H1 (cell line): ENCODE measurements around the gene RFC1. TPM values are rescaled to one million over a fixed set of nuclear protein-coding genes. Genes with fewer than 3 reads are reported as not detected.

Source experiments
- CTCF ChIA-PET: fragments of 300-600 bp; sonication (Branson Sonifier 250); formaldehyde crosslinking; loops from one replicate; lab custom pipeline; 2021; ENCODE audit not compliant: partially characterized antibody; lab: Charles Lee
- POLR2A ChIA-PET: fragments of 300-600 bp; sonication (Branson Sonifier 250); formaldehyde crosslinking; loops from one replicate; lab custom pipeline; 2021; ENCODE audit warnings: inconsistent platforms; ENCODE audit not compliant: partially characterized antibody; lab: Charles Lee
- DNase-seq, 2 experiments: peaks; one replicate each; pipeline versions ENCODE4 v3.0.0 to v3.0.0-alpha.2; 2010 to 2022; ENCODE audit warnings: low spot score in 2 of 2, low read depth in 1 of 2, mixed read lengths in 1 of 2
- FAIRE-seq: peaks from 2 replicates; lab custom pipeline; 2011; peaks lifted over from hg19 to GRCh38; lab: Jason Lieb, UNC
- H2AFZ ChIP-seq: 2 replicates; pipeline ENCODE4 v1.8.1; 2012; ENCODE audit warnings: low read length, inconsistent platforms
- H2AK5ac ChIP-seq: 2 replicates; pipeline ENCODE4 v1.6.1; 2013; ENCODE audit warnings: low read depth, low read length
- H2BK120ac ChIP-seq: replicated peaks from 2 replicates; pipeline ENCODE3; 2013; ENCODE audit warnings: low read depth, low read length, inconsistent platforms
- H2BK12ac ChIP-seq: 2 replicates; pipeline ENCODE4 v1.6.1; 2013; ENCODE audit warnings: low read depth, low read length
- H2BK15ac ChIP-seq: 2 replicates; pipeline ENCODE4 v1.6.1; 2013; ENCODE audit warnings: low read length
- H2BK20ac ChIP-seq: 2 replicates; pipeline ENCODE4 v1.6.1; 2013; ENCODE audit warnings: low read length
- H2BK5ac ChIP-seq: 2 replicates; pipeline ENCODE4 v1.6.1; 2013; ENCODE audit warnings: low read depth, low read length
- H3K14ac ChIP-seq: 2 replicates; pipeline ENCODE4 v1.6.1; 2013; ENCODE audit warnings: inconsistent platforms; ENCODE audit not compliant: insufficient read length
- H3K18ac ChIP-seq: 2 replicates; pipeline ENCODE4 v1.6.1; 2013; ENCODE audit warnings: low read length; ENCODE audit errors: extremely low read depth
- H3K23ac ChIP-seq: 2 replicates; pipeline ENCODE4 v1.6.1; 2013; ENCODE audit warnings: inconsistent platforms; ENCODE audit not compliant: insufficient read length
- H3K23me2 ChIP-seq: 2 replicates; pipeline ENCODE4 v1.6.1; 2013; ENCODE audit warnings: low read depth, low read length
- H3K27ac ChIP-seq: 2 replicates; pipeline ENCODE4 v1.6.1; 2011; ENCODE audit warnings: low read depth, low read length, inconsistent platforms
- H3K27me3 ChIP-seq, 4 experiments: replicated peaks in 1 of 4; 1 replicate in 1 of 4; 2 replicates in 3 of 4; pipeline versions ENCODE4 v1.6.1 to v1.8.1; 2011 to 2013; ENCODE audit warnings: low read length in 3 of 4, mild to moderate bottlenecking in 3 of 4, inconsistent platforms in 2 of 4, mixed read lengths in 2 of 4, moderate library complexity in 1 of 4; ENCODE audit not compliant: control insufficient read depth in 3 of 4, insufficient read depth in 3 of 4; ENCODE audit errors: extremely low read depth in 1 of 4
- H3K36me3 ChIP-seq, 4 experiments: 2 replicates each; pipeline versions ENCODE4 v1.6.1 to v1.8.1; 2011 to 2013; ENCODE audit warnings: mild to moderate bottlenecking in 4 of 4, low read length in 3 of 4, moderate library complexity in 2 of 4, control low read depth in 1 of 4, inconsistent platforms in 1 of 4; ENCODE audit not compliant: insufficient read depth in 4 of 4, control insufficient read depth in 2 of 4
- H3K4ac ChIP-seq: replicated peaks from 2 replicates; pipeline ENCODE3; 2013; ENCODE audit warnings: low read length, low read depth, mixed read lengths, inconsistent platforms; ENCODE audit not compliant: insufficient read length
- H3K4me1 ChIP-seq, 4 experiments: replicated peaks in 1 of 4; 1 replicate in 1 of 4; 2 replicates in 3 of 4; pipeline versions ENCODE4 v1.6.1 to v1.8.1; 2011 to 2013; ENCODE audit warnings: low read length in 3 of 4, inconsistent platforms in 2 of 4, mixed read lengths in 1 of 4; ENCODE audit not compliant: insufficient read depth in 4 of 4, control insufficient read depth in 3 of 4
- H3K4me2 ChIP-seq, 2 experiments: 2 replicates each; pipeline versions ENCODE4 v1.6.1 to v1.8.1; 2011 to 2013; ENCODE audit warnings: low read depth in 2 of 2, low read length in 2 of 2, control low read depth in 1 of 2, inconsistent platforms in 1 of 2, mild to moderate bottlenecking in 1 of 2; ENCODE audit not compliant: insufficient read depth in 1 of 2
- H3K4me3 ChIP-seq, 4 experiments: fragments of 200-600, 300-600 bp in 1 of 4; sonication (generic), shearing (Covaris generic), sonication (Bioruptor Twin) in 1 of 4; 2 replicates each; pipeline versions ENCODE4 v1.5.1 to v1.8.1; 2011 to 2016; ENCODE audit warnings: low read length in 4 of 4, low read depth in 3 of 4, control low read depth in 2 of 4, inconsistent platforms in 2 of 4, mild to moderate bottlenecking in 2 of 4, mixed read lengths in 1 of 4, moderate library complexity in 1 of 4; ENCODE audit not compliant: insufficient read depth in 2 of 4; ENCODE audit errors: extremely low read depth in 1 of 4
- H3K56ac ChIP-seq: replicated peaks from 2 replicates; pipeline ENCODE3; 2013; ENCODE audit warnings: low read depth, mild to moderate bottlenecking, mixed read lengths, low read length, inconsistent platforms; ENCODE audit not compliant: insufficient read length
- H3K79me1 ChIP-seq: 2 replicates; pipeline ENCODE4 v1.6.1; 2013; ENCODE audit warnings: low read depth, low read length, control low read depth
- H3K79me2 ChIP-seq, 2 experiments: 2 replicates each; pipeline versions ENCODE4 v1.6.1 to v1.8.1; 2012 to 2013; ENCODE audit warnings: low read length in 2 of 2, mild to moderate bottlenecking in 2 of 2, inconsistent platforms in 1 of 2; ENCODE audit not compliant: insufficient read depth in 2 of 2, control insufficient read depth in 1 of 2
- H3K9ac ChIP-seq, 4 experiments: replicated peaks in 1 of 4; 1 replicate in 1 of 4; 2 replicates in 3 of 4; pipeline versions ENCODE4 v1.6.1 to v1.8.1; 2011 to 2013; ENCODE audit warnings: low read depth in 3 of 4, low read length in 3 of 4, control low read depth in 2 of 4, mild to moderate bottlenecking in 2 of 4, moderate library complexity in 2 of 4, inconsistent platforms in 1 of 4; ENCODE audit errors: extremely low read depth in 1 of 4
- H3K9me3 ChIP-seq, 2 experiments: 2 replicates each; pipeline versions ENCODE4 v1.6.1 to v1.8.1; 2012 to 2013; ENCODE audit warnings: mild to moderate bottlenecking in 2 of 2, moderate library complexity in 2 of 2, control low read depth in 1 of 2, inconsistent platforms in 1 of 2, low read depth in 1 of 2, low read length in 1 of 2, mixed read lengths in 1 of 2; ENCODE audit not compliant: insufficient read depth in 2 of 2
- H4K20me1 ChIP-seq, 2 experiments: replicated peaks in 1 of 2; 2 replicates each; pipeline versions ENCODE3 to v1.8.1; 2011 to 2013; ENCODE audit warnings: inconsistent platforms in 2 of 2, low read length in 2 of 2, mild to moderate bottlenecking in 1 of 2; ENCODE audit not compliant: insufficient read depth in 2 of 2, control insufficient read depth in 1 of 2
- H4K5ac ChIP-seq: 2 replicates; pipeline ENCODE4 v1.6.1; 2013; ENCODE audit warnings: low read length, low read depth, mixed read lengths, inconsistent platforms; ENCODE audit not compliant: insufficient read length
- H4K8ac ChIP-seq: 2 replicates; pipeline ENCODE4 v1.8.0; 2013; ENCODE audit warnings: mild to moderate bottlenecking, moderate library complexity, low read length, inconsistent platforms; ENCODE audit not compliant: insufficient read depth; ENCODE audit errors: extremely low read depth
- H4K91ac ChIP-seq: replicated peaks from 2 replicates; pipeline ENCODE3; 2013; ENCODE audit warnings: low read length, mixed read lengths, inconsistent platforms; ENCODE audit not compliant: insufficient read length
- KDM5A ChIP-seq: fragments of 200-600 bp; IDR thresholded peaks from 2 replicates; pipeline ENCODE4 v1.7.1; 2012; ENCODE audit warnings: mild to moderate bottlenecking, low read length, inconsistent platforms, mixed read lengths
- SUZ12 ChIP-seq: fragments of 200-600 bp; sonication (generic); IDR thresholded peaks from 2 replicates; pipeline ENCODE4 v1.6.1; 2012; ENCODE audit warnings: mild to moderate bottlenecking, inconsistent platforms, low read length, moderate library complexity, mixed read lengths
- WGBS, 2 experiments: shearing (Covaris generic) in 1 of 2; methylation state at CpG; one replicate each; pipeline versions ENCODE4 v1.1.6 to v1.1.7; 2013 to 2015; ENCODE audit warnings: low lambda C conversion rate in 2 of 2, mixed read lengths in 2 of 2, inconsistent platforms in 1 of 2, low coverage in 1 of 2, missing lambda C conversion rate in 1 of 2; ENCODE audit not compliant: insufficient replicate concordance in 2 of 2, insufficient coverage in 1 of 2, insufficient read length in 1 of 2; ENCODE audit errors: extremely low coverage in 1 of 2, missing lambda C conversion rate in 1 of 2; 5-methylcytosine and 5-hydroxymethylcytosine counted together
- polyA plus RNA-seq, 7 experiments: library from polyadenylated mRNA; depleted of rRNA in 3 of 7; stranded (reverse) in 5 of 7; unstranded in 2 of 7; fragments of >200 nt in 5 of 7; fragments of 200-250 nt in 2 of 7; gene quantifications; 1 replicate in 5 of 7; 2 replicates in 1 of 7; 4 replicates in 1 of 7; pipeline versions ENCODE4 v1.2.1 to v1.2.3, GENCODE V29; 2011 to 2013; ENCODE audit warnings: missing spikeins in 2 of 7, mixed read lengths in 2 of 7
- total RNA-seq: library from RNA; stranded (reverse); fragmentation: NEBNext Ultra II Directional; extraction: Animal tissue kit (Norgen Biotek cat#: 25700); gene quantifications from 2 replicates; pipeline ENCODE4 v1.2.1, GENCODE V29; 2021

RFC1 gene
- total and polyA plus RNA-seq, 2 of the 8 experiments (the other 6 are each of a cell fraction or from before 2014, with no cell fraction given): 16.0 to 83.8 TPM

DNA sequence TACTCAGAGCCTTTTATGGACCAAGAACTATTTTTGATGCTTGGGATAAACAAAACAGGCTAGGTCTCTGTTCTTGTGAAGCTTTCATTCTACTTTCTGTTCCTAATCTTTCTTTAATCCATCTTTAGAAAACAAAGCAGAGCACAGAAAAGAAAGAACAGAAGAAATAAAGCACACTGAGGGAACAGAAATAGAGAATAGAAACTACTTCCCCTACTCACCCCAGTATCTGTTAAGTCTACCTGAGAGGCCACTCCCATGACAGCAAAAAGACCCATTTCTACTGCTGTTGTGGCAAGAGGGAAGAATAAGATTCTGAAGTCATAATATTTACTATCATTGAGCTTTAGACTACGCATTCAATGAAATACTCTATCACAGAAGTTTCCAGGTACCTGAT lies 9.2 kb downstream of the RFC1 start:
- Histone ChIP-seq H3K36me3 (no peaks in the 10 kb centered on the region), H2BK20ac (no peak overlapping the region), H2BK12ac (no peak overlapping the region), H3K27me3 (no peaks in the 10 kb centered on the region), H4K20me1 (peaks cover 5 to 8% of the 10 kb centered on the region in 2 experiments), H3K4me3 (no peak overlapping the region), H3K23ac (no peak overlapping the region), H4K5ac (no peak overlapping the region), H4K8ac (no peak overlapping the region), H2BK120ac (no peak overlapping the region), H3K9me3 (no peaks in the 10 kb centered on the region), H4K91ac (no peak overlapping the region), H3K56ac (no peak overlapping the region), H3K23me2 (peaks cover 2% of the 10 kb centered on the region; the same call in 1 of the 2 replicates), H3K4ac (no peak overlapping the region), H3K4me2 (no peak overlapping the region), H3K79me2 (peaks cover 8 to 93% of the 10 kb centered on the region in 2 experiments), H2AK5ac (no peak overlapping the region), H2BK15ac (no peak overlapping the region), H3K27ac (no peak overlapping the region), H3K4me1 (no peaks in the 10 kb centered on the region), H2BK5ac (no peak overlapping the region), H3K18ac (no peak overlapping the region), H3K14ac (no peak overlapping the region), H3K9ac (no peak overlapping the region), H2AFZ (no peak overlapping the region), H3K79me1 (0 out of 2 replicates have a peak, but pooled peaks cover 3% of the 10 kb centered on the region)
- ChIA-PET POLR2A (interaction anchor here (1.0 to 1.7 kb wide), 4 partner anchors 9 to 75 kb away, joined by 3 to 10 read pairs (median 5); partner anchors contain the start of gene RFC1), CTCF (no interaction called here)
- TF ChIP-seq SUZ12 (no peak), KDM5A (no peak)
- 90% methylated on average over 1 of the region's 1 CpG; no CpG with 5 or more reads in 1 of the 2 experiments for WGBS, 2 experiments
- no peak for DNase-seq
- no peak for FAIRE-seq
